Measurements from ENCODE around the gene PTPRK.

GRCh38 chr6:127932708-127933107, 587.7 kb downstream of the PTPRK start:
- no peak for TF ChIP-seq TAF1 (IDR thresholded peaks at IDR 0.05; ENCODE audit: low read depth)
- TF ChIP-seq TEAD4 (IDR thresholded peaks at IDR 0.05): no peak

Measured in Ishikawa (cell line).